ENCODE results near the gene ZC3H12D.

Gene ZC3H12D

GRCh38 chr6:149405823-149406765 lies 78.7 kb downstream of the ZC3H12D start:
- no peak for DNase-seq

DNA sequence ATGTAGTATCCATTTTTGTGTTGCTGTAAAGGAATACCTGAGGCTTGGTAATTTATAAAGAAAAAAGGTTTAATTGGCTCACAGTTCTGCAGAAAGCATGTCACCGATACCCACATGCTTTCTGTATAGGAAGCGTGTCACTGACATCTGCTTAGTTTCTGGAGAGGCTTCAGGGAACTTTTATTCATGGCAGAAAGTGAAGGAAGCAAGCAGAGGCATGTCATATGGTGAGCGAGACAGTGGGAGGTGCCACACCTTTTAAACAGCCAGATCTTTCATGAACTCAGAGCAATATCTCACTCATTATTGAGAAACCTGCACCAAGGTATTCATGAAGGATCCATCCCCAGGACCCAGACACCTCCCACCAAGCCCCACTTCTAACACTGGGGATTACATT lies 81.3 kb downstream of the ZC3H12D start:
- DNase-seq = no peak

- DNase-seq = no peak
Measured at GRCh38 chr6:149400050-149400449, 84.8 kb downstream of the ZC3H12D start, which contains the start of gene SUMO4. Gene SUMO4 (plus strand): TSS chr6:149400262. CDS start chr6:149400392, 130 bp downstream.

DNA sequence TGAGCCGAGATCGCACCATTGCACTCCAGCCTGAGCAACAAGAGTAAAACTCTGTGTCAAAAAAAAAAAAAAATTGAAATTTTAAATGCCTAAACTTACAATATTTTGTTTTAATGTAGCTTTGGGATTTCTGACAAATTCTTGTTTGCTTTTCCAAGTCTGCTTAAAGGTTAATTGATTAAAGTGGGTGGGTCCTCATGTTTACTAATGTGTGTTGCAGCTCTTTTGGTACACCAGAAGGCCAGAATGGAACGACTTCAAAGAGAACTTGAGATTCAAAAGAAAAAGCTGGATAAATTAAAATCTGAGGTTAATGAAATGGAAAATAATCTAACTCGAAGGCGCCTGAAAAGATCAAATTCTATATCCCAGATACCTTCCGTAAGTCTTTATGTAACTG lies 87.4 kb downstream of the ZC3H12D start:
- no peak for DNase-seq
